A673 (cell line): ENCODE data around the gene OR10K1. TPM values are rescaled to one million over a fixed set of nuclear protein-coding genes. Genes with fewer than 3 reads are reported as not detected.

Experiments used
- BruUV-seq: library from RNA; stranded (reverse); fragments of 400-500 nt; replicated peaks from 2 replicates; lab custom pipeline; 2021; lab: Mats Ljungman, UMichigan
- CTCF ChIA-PET: fragments of 300-600 bp; sonication (Branson Sonifier 250); formaldehyde crosslinking; loops from one replicate; lab custom pipeline; 2022; ENCODE audit warnings: antibody characterized with exemption; lab: Charles Lee
- POLR2A ChIA-PET: fragments of 300-600 bp; sonication (Branson Sonifier 250); formaldehyde crosslinking; loops from one replicate; lab custom pipeline; 2022; ENCODE audit warnings: antibody characterized with exemption; ENCODE audit not compliant: low non-redundant PET; lab: Charles Lee
- DNase-seq: peaks from one replicate; pipeline ENCODE4 v3.0.0-alpha.2; 2015; ENCODE audit warnings: low spot score
- H3K27ac ChIP-seq: fragments of 200-600 bp; sonication (generic); 2 replicates; pipeline ENCODE4 v1.5.1; 2016; ENCODE audit warnings: mixed run types, low read depth, mild to moderate bottlenecking, mixed read lengths, antibody characterized with exemption, low read length; ENCODE audit not compliant: poor library complexity, severe bottlenecking
- H3K27me3 ChIP-seq: fragments of 200-600 bp; sonication (generic); replicated peaks from 2 replicates; pipeline ENCODE4 v1.6.1; 2017; ENCODE audit warnings: mixed run types, low read depth, mild to moderate bottlenecking, mixed read lengths, antibody characterized with exemption, low read length; ENCODE audit not compliant: insufficient read depth, poor library complexity
- H3K36me3 ChIP-seq: fragments of 200-600 bp; sonication (generic); 2 replicates; pipeline ENCODE4 v1.6.1; 2016; ENCODE audit warnings: mixed run types, mild to moderate bottlenecking, mixed read lengths, antibody characterized with exemption, low read length; ENCODE audit not compliant: insufficient read depth, poor library complexity, severe bottlenecking
- H3K4me1 ChIP-seq: fragments of 200-600 bp; sonication (generic); 2 replicates; pipeline ENCODE4 v1.6.1; 2017; ENCODE audit warnings: mixed run types, mild to moderate bottlenecking, mixed read lengths, antibody characterized with exemption, low read length; ENCODE audit not compliant: insufficient read depth, poor library complexity, severe bottlenecking
- H3K4me3 ChIP-seq: fragments of 200-600 bp; sonication (generic); 2 replicates; pipeline ENCODE4 v1.5.1; 2016; ENCODE audit warnings: low read depth, mixed run types, mild to moderate bottlenecking, mixed read lengths, low read length; ENCODE audit not compliant: poor library complexity, severe bottlenecking
- H3K9me3 ChIP-seq: fragments of 200-600 bp; sonication (generic); 2 replicates; pipeline ENCODE4 v1.6.1; 2016; ENCODE audit warnings: mixed run types, low read depth, mild to moderate bottlenecking, mixed read lengths, antibody characterized with exemption, low read length; ENCODE audit not compliant: poor library complexity, severe bottlenecking
- CTCF ChIP-seq: fragments of 300-800, 200-600 bp; sonication (generic); conservative IDR thresholded peaks from 2 replicates; pipeline ENCODE4 v1.5.1; 2017; ENCODE audit warnings: low read depth, mild to moderate bottlenecking, antibody characterized with exemption, low read length, moderate library complexity, mixed read lengths
- EZH2 ChIP-seq: fragments of 200-600 bp; sonication (generic); IDR thresholded peaks from 2 replicates; pipeline ENCODE4 v1.6.1; 2017; ENCODE audit warnings: borderline replicate concordance, low read depth, mild to moderate bottlenecking, mixed read lengths, antibody characterized with exemption, low read length; ENCODE audit not compliant: poor library complexity, severe bottlenecking
- intact Hi-C: fragments of 100-400 bp; cut with micrococcal nuclease; formaldehyde crosslinking; loops from one replicate; pipeline ENCODE4 v1.10.0; 2022; ENCODE audit not compliant: unreplicated experiment
- total RNA-seq: library from RNA; stranded (reverse); gene quantifications from 2 replicates; pipeline ENCODE4 v1.2.3, GENCODE V29; 2021

Gene OR10K1
- total RNA-seq, 1 experiment from 2014 or later: not detected

DNA sequence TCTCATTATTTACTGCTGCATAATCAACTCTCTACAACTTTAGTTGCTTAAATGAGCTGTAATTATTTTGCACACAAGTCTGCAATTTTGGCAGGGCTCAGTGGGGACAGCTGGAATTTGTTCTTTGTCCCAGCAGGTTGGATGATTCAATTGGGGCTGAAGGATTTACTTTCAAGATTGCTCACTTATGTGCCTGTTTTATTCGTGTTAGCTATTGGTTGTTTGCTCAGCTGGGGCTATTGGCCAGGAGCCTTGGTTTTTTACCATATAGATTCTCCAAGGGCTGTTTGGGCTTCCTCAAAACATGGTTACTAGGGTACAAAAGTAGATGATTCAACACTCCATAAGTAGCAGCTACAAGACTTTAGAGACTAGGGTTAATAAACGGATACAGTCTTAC is 23.8 kb downstream of the OR10K1 start:
- DNase-seq: peak; percentile 2
- H3K27me3 ChIP-seq: peaks cover 27% of the 10 kb centered on the region
- POLR2A ChIA-PET: no interaction called here
- no TSS peak for BruUV-seq
- intact Hi-C loops: no loop called here
- no peak overlapping the region for H3K4me3 ChIP-seq
- TF ChIP-seq EZH2: no peak
- H3K4me1 ChIP-seq: no peaks in the 10 kb centered on the region
- H3K36me3 ChIP-seq: no peaks in the 10 kb centered on the region
- H3K27ac ChIP-seq: no peak overlapping the region
- CTCF ChIA-PET: no interaction called here
- H3K9me3 ChIP-seq: no peaks in the 10 kb centered on the region

- no peak overlapping the region for H3K4me3 ChIP-seq
- no TSS peak for BruUV-seq
- intact Hi-C loops: loop anchor here (10.0 kb wide), 1 partner anchor 527 kb away; no protein-coding TSS in a partner anchor
- no peaks in the 10 kb centered on the region for H3K9me3 ChIP-seq
- no peaks in the 10 kb centered on the region for H3K4me1 ChIP-seq
- H3K27me3 ChIP-seq: peaks cover 38% of the 10 kb centered on the region
- POLR2A ChIA-PET: no interaction called here
- no peak for DNase-seq
- no peaks in the 10 kb centered on the region for H3K36me3 ChIP-seq
- H3K27ac ChIP-seq: no peak overlapping the region
- TF ChIP-seq EZH2: no peak
- TF ChIP-seq CTCF: no peak
- CTCF ChIA-PET: no interaction called here
Measured at GRCh38 chr1:158491316-158491715, 29.7 kb downstream of the OR10K1 start.

- Histone ChIP-seq H3K9me3 (no peaks in the 10 kb centered on the region), H3K4me3 (no peak overlapping the region), H3K27me3 (peaks cover 47% of the 10 kb centered on the region), H3K4me1 (no peaks in the 10 kb centered on the region), H3K27ac (no peak overlapping the region), H3K36me3 (no peaks in the 10 kb centered on the region)
- ChIA-PET POLR2A (no interaction called here), CTCF (no interaction called here)
- no TSS peak for BruUV-seq
- DNase-seq: no peak
- TF ChIP-seq CTCF (no peak), EZH2 (no peak)
- intact Hi-C loops: loop anchor here (10.0 kb wide), 1 partner anchor 528 kb away; no protein-coding TSS in a partner anchor
Measured at GRCh38 chr1:158493054-158493453, 31.4 kb downstream of the OR10K1 start.

GRCh38 chr1:158494796-158495195 is 33.2 kb downstream of the OR10K1 start:
- POLR2A ChIA-PET: no interaction called here

More at GRCh38 chr1:158494796-158495195, 33.2 kb downstream of the OR10K1 start:
- no peak overlapping the region for H3K4me3 ChIP-seq
- no peak overlapping the region for H3K27ac ChIP-seq
- no peaks in the 10 kb centered on the region for H3K4me1 ChIP-seq
- H3K27me3 ChIP-seq: peaks cover 52% of the 10 kb centered on the region
- no peak for DNase-seq
- no peak for TF ChIP-seq CTCF
- no peak for TF ChIP-seq EZH2
- no TSS peak for BruUV-seq
- no peaks in the 10 kb centered on the region for H3K9me3 ChIP-seq
- H3K36me3 ChIP-seq: no peaks in the 10 kb centered on the region
- intact Hi-C loops: loop anchor here (5.0 to 10.0 kb wide), 2 partner anchors 292 to 530 kb away; no protein-coding TSS in a partner anchor
- CTCF ChIA-PET: no interaction called here
